IPS-15b (cell line): ENCODE measurements around the gene AEBP2.

Experiments used
- H3K27me3 ChIP-seq: one replicate; pipeline ENCODE4 v1.6.1; 2013; ENCODE audit warnings: low read length; ENCODE audit not compliant: control insufficient read depth, insufficient read depth
- H3K36me3 ChIP-seq: one replicate; pipeline ENCODE4 v1.6.1; 2013; ENCODE audit warnings: low read length; ENCODE audit not compliant: control insufficient read depth, insufficient read depth
- H3K4me1 ChIP-seq: one replicate; pipeline ENCODE4 v1.6.1; 2013; ENCODE audit warnings: mild to moderate bottlenecking, low read length; ENCODE audit not compliant: control insufficient read depth, insufficient read depth
- H3K4me3 ChIP-seq: one replicate; pipeline ENCODE4 v1.5.1; 2013; ENCODE audit warnings: low read depth, low read length
- H3K9ac ChIP-seq: one replicate; pipeline ENCODE4 v1.6.1; 2013; ENCODE audit warnings: low read depth, mild to moderate bottlenecking, low read length
- H3K9me3 ChIP-seq: one replicate; pipeline ENCODE4 v1.6.1; 2013; ENCODE audit warnings: mild to moderate bottlenecking, low read length; ENCODE audit not compliant: control insufficient read depth, insufficient read depth

AEBP2 gene

GRCh38 chr12:19444097-19444496, 4.8 kb downstream of the AEBP2 start:
- H3K4me3 ChIP-seq: peak overlapping the region; percentile 31

DNA sequence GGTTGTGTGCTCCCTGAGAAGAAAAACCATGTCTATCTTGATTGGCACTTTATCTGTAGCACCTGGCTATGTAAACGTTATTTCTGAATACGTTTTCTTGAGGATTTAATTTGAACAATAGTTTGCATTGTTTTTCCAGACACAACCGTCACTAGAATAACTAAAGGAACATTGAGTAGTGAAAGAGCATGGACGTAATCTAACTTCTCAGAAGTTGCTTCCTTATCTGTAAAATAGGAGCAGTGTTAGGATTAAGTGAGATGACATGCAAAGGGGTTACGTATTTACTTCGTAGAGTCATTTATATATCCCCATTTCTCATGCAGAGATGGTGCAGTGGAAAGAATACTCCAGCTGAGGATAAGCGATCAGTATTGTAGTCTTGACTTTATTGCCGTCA, 8.1 kb downstream of the AEBP2 start:
- Histone ChIP-seq H3K4me3 (peak overlapping the region; percentile 19), H3K9me3 (no peaks in the 10 kb centered on the region), H3K27me3 (no peaks in the 10 kb centered on the region), H3K9ac (no peak overlapping the region), H3K4me1 (peaks cover 18% of the 10 kb centered on the region), H3K36me3 (no peaks in the 10 kb centered on the region)

More at GRCh38 chr12:19444097-19444496, 4.8 kb downstream of the AEBP2 start:
- H3K36me3 ChIP-seq: no peaks in the 10 kb centered on the region
- H3K9ac ChIP-seq: no peak overlapping the region
- no peaks in the 10 kb centered on the region for H3K27me3 ChIP-seq
- H3K9me3 ChIP-seq: no peaks in the 10 kb centered on the region
- H3K4me1 ChIP-seq: peaks cover 10% of the 10 kb centered on the region

DNA sequence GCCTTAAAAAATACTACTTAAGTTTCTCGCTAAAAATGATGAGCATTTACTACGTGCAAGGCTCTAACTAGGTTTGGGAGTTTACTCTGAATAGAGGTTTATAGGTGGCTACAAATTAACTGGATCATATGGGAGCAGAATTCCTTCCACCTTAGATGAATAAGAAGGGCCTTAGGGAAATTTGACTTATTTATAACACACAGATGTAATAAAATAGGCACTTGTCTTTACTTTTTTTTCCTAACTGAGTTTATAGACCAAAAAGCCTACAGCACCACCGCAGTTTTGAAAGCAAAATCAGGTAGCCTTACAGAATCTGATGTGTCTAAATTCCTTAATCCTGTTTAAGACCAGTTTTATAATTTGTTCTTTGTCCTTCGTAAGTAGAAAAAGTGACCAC, 10.5 kb downstream of the AEBP2 start:
- H3K36me3 ChIP-seq: no peaks in the 10 kb centered on the region
- H3K9me3 ChIP-seq: no peaks in the 10 kb centered on the region
- no peak overlapping the region for H3K9ac ChIP-seq
- H3K4me3 ChIP-seq: no peak overlapping the region
- H3K27me3 ChIP-seq: no peaks in the 10 kb centered on the region
- peaks cover 24% of the 10 kb centered on the region for H3K4me1 ChIP-seq

DNA sequence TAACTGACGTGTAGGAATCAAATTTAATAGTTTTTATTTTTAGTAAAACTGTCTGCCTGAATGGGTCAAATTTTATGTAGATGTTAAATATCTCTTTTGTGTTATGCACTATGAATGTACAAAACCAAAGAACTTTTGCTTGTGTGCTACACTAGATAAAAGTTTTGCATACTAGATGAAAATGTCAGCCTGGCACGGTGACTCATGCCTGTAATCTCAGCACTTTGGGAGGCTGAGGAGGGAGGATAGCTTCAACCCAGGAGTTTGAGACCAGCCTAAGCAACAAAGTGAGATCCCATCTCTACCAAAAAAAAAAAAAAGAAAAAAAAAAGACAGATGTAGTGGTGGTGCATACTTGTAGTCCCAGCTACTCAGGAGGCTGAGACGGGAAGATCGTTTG, 11.1 kb downstream of the AEBP2 start:
- H3K36me3 ChIP-seq: no peaks in the 10 kb centered on the region

DNA sequence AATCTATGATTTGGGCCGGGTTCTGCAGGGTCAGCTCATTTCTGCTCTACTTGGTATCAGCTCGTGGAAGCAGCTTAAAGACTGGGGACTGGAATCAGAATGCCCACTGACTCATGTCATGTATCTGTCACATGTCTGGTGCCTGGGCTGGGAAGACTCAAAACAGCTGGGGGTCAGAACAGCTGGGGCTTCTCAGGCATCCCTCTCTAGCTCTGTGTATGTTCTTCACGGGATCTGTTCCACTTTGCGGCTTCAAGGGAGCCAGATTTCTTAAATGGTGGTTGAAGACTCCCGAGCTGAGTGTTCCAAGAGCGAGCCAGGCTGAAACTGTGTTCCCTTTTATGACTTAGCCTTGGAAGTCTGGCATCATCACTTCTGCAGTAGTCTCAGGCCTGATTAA, 11.9 kb downstream of the AEBP2 start:
- Histone ChIP-seq H3K9ac (no peak overlapping the region), H3K9me3 (no peaks in the 10 kb centered on the region), H3K4me1 (peaks cover 24% of the 10 kb centered on the region), H3K4me3 (no peak overlapping the region), H3K36me3 (no peaks in the 10 kb centered on the region), H3K27me3 (no peaks in the 10 kb centered on the region)

More for the DNA sequence above, 11.1 kb downstream of the AEBP2 start:
- H3K9me3 ChIP-seq: no peaks in the 10 kb centered on the region
- no peak overlapping the region for H3K9ac ChIP-seq
- H3K27me3 ChIP-seq: no peaks in the 10 kb centered on the region
- no peak overlapping the region for H3K4me3 ChIP-seq
- H3K4me1 ChIP-seq: peaks cover 24% of the 10 kb centered on the region

DNA sequence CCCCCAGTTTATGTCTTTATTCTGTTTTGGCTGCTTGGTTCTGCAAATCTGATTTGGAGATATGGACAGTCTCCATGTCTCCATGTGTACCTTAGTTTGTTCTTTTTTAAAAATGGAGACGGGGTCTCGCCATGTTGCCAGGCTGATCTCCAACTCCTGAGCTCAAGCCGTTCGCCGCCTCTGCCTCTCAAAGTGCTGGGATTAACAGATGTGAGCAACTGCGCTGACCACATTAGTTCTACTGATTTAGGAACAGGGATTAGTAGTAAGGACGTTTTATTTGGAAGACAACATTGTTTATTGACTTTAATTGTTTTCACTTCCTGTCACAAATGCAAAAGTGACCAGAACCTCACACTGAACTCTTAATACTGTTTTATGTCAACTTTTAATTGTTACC, 14.7 kb downstream of the AEBP2 start:
- H3K9ac ChIP-seq: no peak overlapping the region
- H3K4me1 ChIP-seq: peaks cover 32% of the 10 kb centered on the region
- no peaks in the 10 kb centered on the region for H3K36me3 ChIP-seq
- no peak overlapping the region for H3K4me3 ChIP-seq
- no peaks in the 10 kb centered on the region for H3K27me3 ChIP-seq
- no peaks in the 10 kb centered on the region for H3K9me3 ChIP-seq

DNA sequence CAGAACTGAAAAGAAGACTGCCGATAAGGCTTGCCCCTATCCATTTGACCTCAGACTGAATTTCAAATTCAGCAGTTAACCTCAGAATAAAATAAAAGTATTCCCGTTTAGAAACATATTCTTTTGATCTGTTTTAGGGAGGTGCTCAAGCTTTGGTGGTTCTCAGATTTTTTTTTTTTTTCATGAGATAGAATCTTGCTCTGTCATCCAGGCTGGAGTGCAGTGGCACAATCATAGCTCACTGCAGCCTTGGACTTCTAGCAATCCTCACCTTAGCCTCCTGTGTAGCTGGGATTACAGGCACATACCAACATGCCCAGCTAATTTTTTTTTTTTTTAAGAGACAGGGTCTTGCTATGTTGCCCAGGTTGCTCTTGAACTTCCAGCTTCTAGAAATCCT, 15.5 kb downstream of the AEBP2 start:
- no peak overlapping the region for H3K4me3 ChIP-seq

GRCh38 chr12:19456176-19456575, 16.9 kb downstream of the AEBP2 start:
- Histone ChIP-seq H3K9ac (no peak overlapping the region), H3K36me3 (no peaks in the 10 kb centered on the region), H3K27me3 (no peaks in the 10 kb centered on the region), H3K4me1 (peaks cover 27% of the 10 kb centered on the region), H3K9me3 (no peaks in the 10 kb centered on the region), H3K4me3 (no peak overlapping the region)

More for the DNA sequence above, 15.5 kb downstream of the AEBP2 start:
- no peaks in the 10 kb centered on the region for H3K27me3 ChIP-seq
- no peak overlapping the region for H3K9ac ChIP-seq
- H3K36me3 ChIP-seq: no peaks in the 10 kb centered on the region
- no peaks in the 10 kb centered on the region for H3K9me3 ChIP-seq
- peaks cover 29% of the 10 kb centered on the region for H3K4me1 ChIP-seq

GRCh38 chr12:19457561-19457960, 18.3 kb downstream of the AEBP2 start:
- Histone ChIP-seq H3K4me1 (peaks cover 24% of the 10 kb centered on the region), H3K27me3 (no peaks in the 10 kb centered on the region), H3K4me3 (no peak overlapping the region), H3K36me3 (no peaks in the 10 kb centered on the region), H3K9me3 (no peaks in the 10 kb centered on the region), H3K9ac (no peak overlapping the region)

DNA sequence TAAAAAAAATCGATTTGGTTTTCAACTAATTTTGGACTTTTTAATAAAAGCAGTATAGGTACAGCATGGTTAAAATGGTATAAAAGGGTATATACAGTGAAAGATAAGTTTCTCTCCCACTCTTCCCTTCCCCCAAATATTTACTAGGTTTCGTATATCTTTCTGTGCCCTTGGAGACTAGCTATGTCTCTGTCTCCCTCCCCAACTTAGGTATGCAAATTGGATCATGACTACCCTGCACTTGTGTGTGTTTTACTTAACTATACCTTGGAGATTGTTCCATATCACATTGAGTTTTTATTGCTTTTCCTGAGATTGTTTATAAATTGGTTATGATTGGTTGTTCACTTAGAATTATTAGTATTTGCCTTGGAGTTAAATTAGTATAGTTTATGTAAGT, 19.4 kb downstream of the AEBP2 start:
- no peaks in the 10 kb centered on the region for H3K36me3 ChIP-seq
- H3K4me1 ChIP-seq: peaks cover 24% of the 10 kb centered on the region
- no peak overlapping the region for H3K4me3 ChIP-seq
- no peaks in the 10 kb centered on the region for H3K27me3 ChIP-seq
- no peak overlapping the region for H3K9ac ChIP-seq
- no peaks in the 10 kb centered on the region for H3K9me3 ChIP-seq

GRCh38 chr12:19461999-19462398, 22.7 kb downstream of the AEBP2 start:
- Histone ChIP-seq H3K4me3 (no peak overlapping the region), H3K9ac (no peak overlapping the region), H3K27me3 (no peaks in the 10 kb centered on the region), H3K4me1 (peaks cover 15% of the 10 kb centered on the region), H3K36me3 (peaks cover 11% of the 10 kb centered on the region), H3K9me3 (no peaks in the 10 kb centered on the region)

DNA sequence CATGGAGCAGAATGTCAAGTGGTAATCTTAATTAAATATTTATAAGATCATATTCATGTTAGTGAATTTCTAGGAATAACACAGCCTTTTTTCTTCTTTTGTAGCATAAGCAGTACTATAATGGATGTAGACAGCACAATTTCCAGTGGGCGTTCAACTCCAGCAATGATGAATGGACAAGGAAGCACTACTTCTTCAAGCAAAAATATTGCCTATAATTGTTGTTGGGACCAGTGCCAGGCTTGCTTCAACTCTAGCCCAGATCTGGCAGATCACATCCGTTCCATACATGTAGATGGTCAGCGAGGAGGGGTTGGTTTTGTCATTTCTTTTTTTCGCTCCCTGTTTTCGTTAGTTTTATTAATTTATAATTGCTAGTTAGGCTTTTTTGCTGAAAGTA, 23.1 kb downstream of the AEBP2 start:
- H3K36me3 ChIP-seq: peaks cover 11% of the 10 kb centered on the region
- peaks cover 15% of the 10 kb centered on the region for H3K4me1 ChIP-seq
- no peaks in the 10 kb centered on the region for H3K27me3 ChIP-seq
- H3K9ac ChIP-seq: no peak overlapping the region
- no peaks in the 10 kb centered on the region for H3K9me3 ChIP-seq
- no peak overlapping the region for H3K4me3 ChIP-seq

GRCh38 chr12:19464192-19464580, 24.9 kb downstream of the AEBP2 start:
- Histone ChIP-seq H3K9me3 (no peaks in the 10 kb centered on the region), H3K4me3 (no peak overlapping the region), H3K4me1 (no peaks in the 10 kb centered on the region), H3K27me3 (no peaks in the 10 kb centered on the region), H3K36me3 (peaks cover 11% of the 10 kb centered on the region), H3K9ac (no peak overlapping the region)
